SK-N-SH treated with all-trans-retinoic acid at 6 μM for 48 hours (cell line): ENCODE results near the gene KCNMA1.

ENCODE experiments used
- CREB5 ChIP-seq: fragments of 250-450 bp; sonication (Bioruptor Pico); IDR thresholded peaks from 2 replicates; pipeline ENCODE4 v1.5.1; 2020; ENCODE audit warnings: low read depth, mild to moderate bottlenecking, moderate library complexity
- ESRRG ChIP-seq: fragments of 250-450 bp; sonication (Bioruptor Pico); IDR thresholded peaks from 2 replicates; pipeline ENCODE4 v1.6.1; 2021; ENCODE audit warnings: mild to moderate bottlenecking
- GLIS3 ChIP-seq: fragments of 250-450 bp; sonication (Bioruptor Pico); IDR thresholded peaks from 2 replicates; pipeline ENCODE4 v1.5.0; 2020; ENCODE audit warnings: mild to moderate bottlenecking, moderate library complexity
- ISL1 ChIP-seq: fragments of 250-450 bp; sonication (Bioruptor Pico); IDR thresholded peaks from 2 replicates; pipeline ENCODE4 v2.1.2; 2022; ENCODE audit warnings: mild to moderate bottlenecking, moderate library complexity
- POU6F1 ChIP-seq: fragments of 250-450 bp; sonication (Bioruptor Pico); IDR thresholded peaks from 2 replicates; pipeline ENCODE4 v1.8.0; 2021; ENCODE audit warnings: low read depth, mild to moderate bottlenecking, moderate library complexity, borderline replicate concordance
- PPARA ChIP-seq: fragments of 250-450 bp; sonication (Bioruptor Pico); IDR thresholded peaks from 2 replicates; pipeline ENCODE4 v1.5.0; 2020; ENCODE audit warnings: mild to moderate bottlenecking, borderline replicate concordance
- ZFP3 ChIP-seq: fragments of 250-450 bp; sonication (Bioruptor Pico); IDR thresholded peaks from 2 replicates; pipeline ENCODE4 v1.5.0; 2020; ENCODE audit warnings: mild to moderate bottlenecking, moderate library complexity
- ZNF70 ChIP-seq: fragments of 450-650 bp; formaldehyde crosslinking; IDR thresholded peaks from 2 replicates; pipeline ENCODE4 v1.5.0; 2020; ENCODE audit warnings: mild to moderate bottlenecking, moderate library complexity

GRCh38 chr10:77641788-77642397 is 4.3 kb upstream of the KCNMA1 start:
- TF ChIP-seq POU6F1 (CRISPR knock-in tag) = no peak
- no peak for TF ChIP-seq GLIS3 (CRISPR knock-in tag)
- no peak for TF ChIP-seq ZNF70
- no peak for TF ChIP-seq ZFP3 (CRISPR knock-in tag)
- no peak for TF ChIP-seq PPARA (CRISPR knock-in tag)
- no peak for TF ChIP-seq ESRRG (CRISPR knock-in tag)
- no peak for TF ChIP-seq ISL1 (CRISPR knock-in tag)
- TF ChIP-seq CREB5 (CRISPR knock-in tag) = no peak
